NOMO-1 (cell line): ENCODE data around the gene TADA1.
"Not testable (repeated sequence)": the region's sequence is repeated elsewhere in the genome, so short reads cannot be mapped to it uniquely, and the experiment has no call there.

ENCODE experiments used
- DNase-seq, 2 experiments: peaks; one replicate each; lab custom pipeline; 2025; ENCODE audit not compliant: unreplicated experiment in 2 of 2; lab: John Stamatoyannopoulos, UW

Gene TADA1

DNA sequence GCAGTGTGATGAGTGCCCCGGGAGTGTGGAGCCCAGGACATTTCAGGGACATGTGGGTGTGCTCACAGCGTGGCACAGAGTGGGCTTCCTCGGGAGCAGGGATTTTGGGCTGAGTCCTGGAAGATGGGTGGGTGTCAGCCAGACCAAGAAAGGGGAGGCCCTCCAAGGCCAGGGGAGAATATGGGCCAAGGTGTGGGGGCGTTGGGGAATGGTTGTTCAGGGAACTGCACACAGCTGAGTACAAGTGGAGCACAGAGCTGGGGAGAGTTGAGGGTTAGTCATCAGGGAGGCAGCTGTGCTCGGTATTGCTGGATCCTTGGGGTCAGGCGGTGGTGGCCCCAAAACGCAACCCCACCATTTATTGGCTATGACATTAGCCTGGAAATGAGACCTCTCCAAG, 31.3 kb downstream of the TADA1 start:
- DNase-seq: no peak

DNA sequence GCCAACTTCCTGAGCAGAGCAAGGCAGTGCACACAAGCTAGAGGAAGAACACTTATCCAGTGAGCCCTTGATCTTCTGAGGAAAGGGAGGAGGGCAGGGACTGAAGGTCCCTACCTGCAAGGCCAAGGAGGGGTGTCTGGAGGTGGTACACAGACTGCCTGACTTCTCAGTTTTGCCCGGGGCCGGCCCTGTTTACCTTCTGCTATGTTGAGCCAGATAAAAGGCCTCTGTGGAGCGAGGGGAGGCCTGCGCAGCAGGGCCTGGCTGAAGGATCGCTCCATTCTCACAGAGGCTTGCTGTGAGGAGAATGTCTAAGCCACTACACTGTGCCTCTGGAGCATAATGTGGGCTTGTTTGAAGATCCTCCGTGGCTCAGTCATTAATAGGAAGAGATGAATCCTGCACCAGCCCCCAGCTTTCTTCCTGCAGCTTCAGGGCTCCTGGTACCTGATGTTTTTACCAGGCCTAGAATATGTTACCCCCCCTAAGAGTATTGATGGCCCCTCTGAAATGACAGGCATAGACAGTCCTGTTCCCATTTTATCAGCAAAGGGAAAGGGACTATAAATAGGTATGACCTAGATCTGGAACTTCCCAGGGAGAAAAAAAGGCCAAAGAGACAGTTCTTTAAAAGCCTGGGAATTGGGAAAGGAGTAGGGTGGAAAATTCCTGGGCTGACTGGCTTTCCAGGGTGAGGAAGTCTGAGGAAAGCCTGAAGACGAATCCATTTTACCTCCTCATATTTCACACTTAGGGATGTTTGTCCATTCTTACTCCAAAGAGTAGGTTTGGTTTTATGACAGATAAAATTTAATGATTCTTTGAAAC, 32.1 kb downstream of the TADA1 start:
- no peak for DNase-seq

DNA sequence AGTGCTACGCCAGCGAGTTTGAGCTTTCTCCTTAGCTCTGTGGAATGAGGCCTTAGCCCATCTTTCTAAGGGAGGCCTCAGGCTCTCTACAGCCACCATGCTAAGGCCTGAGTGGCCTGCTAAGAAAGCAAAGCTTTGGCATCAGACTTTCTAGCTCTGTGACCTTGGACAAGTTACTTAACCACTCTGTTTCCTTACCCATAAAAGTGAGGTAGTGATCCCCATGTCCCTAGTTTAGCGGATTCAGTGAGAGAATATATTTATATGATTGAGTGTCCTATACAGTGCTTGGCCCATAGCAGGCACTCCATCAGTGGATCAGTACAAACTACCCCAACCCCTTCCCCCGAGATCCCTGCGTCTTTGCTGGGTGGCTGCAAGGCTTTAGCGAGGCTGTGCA, 32.7 kb downstream of the TADA1 start:
- no peak for DNase-seq

DNA sequence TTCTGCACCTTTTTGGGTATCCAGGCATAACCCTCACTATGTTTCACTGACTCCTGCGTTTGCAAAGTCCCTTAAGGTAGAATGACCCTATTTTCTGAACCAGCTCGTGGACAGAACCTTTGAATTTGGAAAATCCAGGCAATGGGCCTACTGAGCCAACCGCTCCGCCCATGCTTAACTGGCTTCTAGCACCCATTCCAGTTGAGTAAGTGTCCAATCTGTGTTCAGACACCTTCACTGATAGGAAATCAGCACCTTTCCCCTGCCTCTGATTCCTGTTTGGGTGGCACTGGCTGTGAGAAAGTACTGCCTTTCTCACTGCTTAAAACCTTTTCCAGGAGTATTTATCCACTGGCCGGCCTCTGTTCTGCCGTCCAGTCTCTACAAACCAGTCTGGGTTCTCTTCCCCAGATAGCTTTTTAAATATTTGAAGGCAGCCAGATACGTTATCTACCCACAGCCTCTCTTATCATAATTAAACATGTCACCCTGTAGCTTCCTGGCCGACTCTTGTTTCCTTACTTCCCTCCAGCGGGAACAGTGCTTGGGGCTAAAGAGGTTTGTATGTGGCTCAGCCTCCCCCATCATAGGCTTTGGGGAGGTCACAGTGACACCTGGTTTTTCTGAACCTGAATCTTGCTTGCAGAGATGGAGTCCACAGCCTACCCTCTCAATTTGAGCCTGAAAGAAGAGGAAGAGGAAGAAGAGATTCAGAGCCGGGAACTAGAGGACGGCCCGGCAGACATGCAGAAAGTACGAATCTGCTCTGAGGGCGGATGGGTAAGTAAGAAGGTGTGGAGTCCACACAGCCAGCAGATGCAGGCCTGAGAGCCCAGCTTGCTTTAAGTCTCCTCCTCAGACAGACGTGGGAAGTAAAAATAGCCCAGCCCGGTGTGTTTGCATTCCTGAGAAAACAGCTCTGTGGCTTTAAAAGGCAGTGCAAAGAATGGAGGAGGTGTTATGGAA, 35.5 kb downstream of the TADA1 start:
- peak; percentile 19 to 32 for DNase-seq

DNA sequence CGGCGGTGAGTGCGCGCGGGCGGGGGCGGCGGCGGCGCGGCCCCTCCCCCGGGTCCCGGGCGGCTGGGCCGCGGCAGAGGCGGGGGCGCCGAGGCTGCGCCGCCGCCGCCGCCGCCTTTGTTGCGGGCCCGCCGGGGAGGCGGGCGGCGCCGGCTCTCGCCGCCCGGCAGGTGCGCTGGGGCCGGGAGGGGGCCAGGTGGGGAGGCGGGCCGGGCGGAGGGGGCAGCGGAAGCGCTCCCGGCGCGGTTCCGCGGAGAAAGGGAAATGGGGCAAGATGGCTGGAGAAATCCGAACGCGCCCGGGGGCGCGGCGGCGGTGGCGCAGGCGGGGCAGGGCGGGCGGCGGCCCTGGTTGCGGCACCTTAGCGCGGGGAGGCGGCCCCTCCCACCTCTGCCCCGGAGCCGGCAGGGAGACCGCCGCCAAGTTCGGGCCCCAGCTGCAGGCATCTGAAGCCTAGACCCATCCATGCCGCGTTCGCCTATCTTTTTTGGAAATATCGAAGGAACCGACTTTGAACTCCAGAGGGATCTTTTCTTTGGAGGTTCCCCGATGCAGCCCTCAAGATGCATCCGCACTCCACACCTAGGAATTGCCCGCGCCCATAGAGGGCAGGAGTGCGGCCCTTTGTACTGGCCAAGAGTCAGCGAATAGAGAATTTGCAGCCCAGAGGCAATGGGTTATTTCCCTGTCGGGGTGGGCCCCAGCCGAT, 36.3 kb downstream of the TADA1 start:
- DNase-seq: peak; percentile 30 to 52

DNA sequence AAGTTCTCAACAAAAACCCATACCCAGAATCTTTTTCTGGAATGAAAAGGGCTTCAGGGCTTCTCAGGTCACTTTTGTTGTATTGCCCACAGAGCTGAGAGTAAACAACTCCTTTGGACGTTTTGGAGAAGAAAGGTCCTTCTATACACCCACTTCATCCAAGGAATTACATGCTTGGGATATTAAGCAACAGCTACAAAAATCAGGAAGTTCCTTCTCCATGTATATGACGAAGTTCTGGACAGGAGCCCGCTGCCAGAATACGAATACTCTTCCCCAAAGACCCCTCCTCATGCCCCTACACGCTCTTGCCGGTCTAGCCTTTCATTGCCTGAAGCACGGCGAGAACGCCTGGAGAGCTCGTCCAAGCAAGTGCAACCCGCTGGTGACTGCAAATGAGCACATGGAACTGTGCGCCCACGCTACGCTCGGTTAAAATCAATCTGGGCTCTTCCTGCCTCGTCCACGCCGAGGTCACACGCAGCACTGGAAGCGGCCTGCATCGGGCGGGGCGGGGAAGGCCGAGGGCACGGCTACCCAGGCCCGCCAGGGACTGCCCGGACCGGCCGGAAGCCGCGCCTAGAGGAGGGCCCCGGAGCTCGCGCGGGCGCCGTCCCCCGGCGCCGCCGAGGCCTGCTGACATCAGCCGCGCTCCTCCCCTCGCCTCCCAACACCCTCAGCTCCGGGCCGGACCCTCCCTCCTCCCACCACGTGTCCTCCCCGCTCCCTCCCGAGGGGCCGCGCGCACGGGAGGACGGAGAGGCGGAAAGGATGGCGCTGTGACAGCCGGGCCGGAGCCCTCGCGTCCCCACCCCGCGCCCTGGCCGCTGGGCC, 37.1 kb downstream of the TADA1 start, which contains the start of gene POGK:
TSS of gene POGK (plus strand) at position 710 of the 834 bp plus-strand sequence. CDS start 1,482 bp downstream, outside the sequence.
- peak; percentile 81 to 90 for DNase-seq

DNA sequence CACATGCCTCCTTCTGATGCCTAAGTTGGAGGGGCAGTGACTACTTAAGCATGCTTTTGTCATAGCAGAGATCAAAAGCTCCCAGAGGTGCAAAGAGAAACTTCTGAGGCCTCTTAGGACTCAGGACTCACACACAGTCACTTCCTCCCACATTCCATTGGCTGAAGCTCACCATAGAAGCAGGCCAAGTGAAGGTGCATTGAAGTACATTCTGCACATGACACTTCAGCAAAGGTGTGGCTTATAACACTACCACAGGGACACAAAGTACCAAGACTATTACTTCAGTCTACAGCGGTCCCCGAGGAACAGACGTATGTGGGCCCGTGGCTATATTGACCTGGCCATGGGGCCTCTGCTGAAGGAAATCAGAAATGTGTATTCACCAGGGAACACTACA, 39.3 kb downstream of the TADA1 start:
- DNase-seq: no peak

DNA sequence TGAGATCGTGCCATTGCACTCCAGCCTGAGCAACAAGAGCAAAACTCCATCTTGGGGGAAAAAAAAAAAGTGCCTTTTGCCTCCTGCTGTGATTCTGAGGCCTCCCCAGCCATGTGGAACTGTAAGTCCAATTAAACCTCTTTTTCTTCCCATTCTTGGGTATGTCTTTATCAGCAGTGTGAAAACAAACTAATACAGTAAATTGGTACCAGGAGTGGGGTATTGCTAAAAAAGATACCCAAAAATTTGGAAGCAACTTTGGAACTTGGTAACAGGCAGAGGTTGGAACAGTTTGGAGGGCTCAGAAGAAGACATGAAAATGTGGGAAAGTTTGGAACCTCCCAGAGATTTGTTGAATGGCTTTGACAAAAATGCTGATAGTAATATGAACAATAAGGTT, 46.3 kb downstream of the TADA1 start:
- not testable (repeated sequence) for DNase-seq

DNA sequence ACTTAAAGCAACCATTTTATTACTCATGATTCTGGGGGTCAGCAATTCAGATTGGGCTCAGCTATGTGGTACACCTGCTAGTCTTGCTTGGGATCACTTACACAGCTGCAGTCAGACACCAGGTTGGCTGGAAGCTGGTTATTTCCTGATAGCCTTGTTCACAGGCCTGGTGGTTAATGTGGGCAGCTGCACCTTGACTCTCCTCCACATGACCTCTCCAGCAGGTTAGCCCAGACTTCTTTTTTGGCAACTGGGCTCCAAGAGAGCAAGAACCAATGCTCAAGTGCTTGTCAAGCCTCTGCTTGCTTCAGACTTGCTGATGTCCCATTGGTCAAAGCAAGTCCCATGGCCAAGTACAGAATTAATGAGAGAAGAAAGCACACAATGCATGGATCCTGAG, 48.6 kb downstream of the TADA1 start:
- DNase-seq: no peak

DNA sequence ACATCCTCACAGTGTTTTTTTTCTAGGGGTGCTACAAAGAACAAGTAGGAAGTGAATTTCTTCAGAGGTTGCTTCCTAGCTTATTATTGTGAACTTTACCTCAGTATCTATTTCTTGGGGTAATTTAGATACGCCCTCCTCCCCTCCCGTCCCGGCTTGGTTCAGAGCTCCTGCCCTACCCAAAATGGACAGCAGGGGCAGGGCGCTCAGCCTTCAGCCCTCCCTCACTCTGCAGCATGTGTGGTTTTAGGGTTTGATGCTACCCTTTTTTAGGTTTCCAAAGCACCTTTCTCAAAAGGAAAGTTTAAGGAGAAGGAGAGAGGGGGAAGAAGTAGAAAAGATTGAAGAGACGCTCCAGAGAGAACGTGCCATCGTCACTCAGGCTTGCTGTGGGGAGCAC, 53.7 kb downstream of the TADA1 start:
- no peak for DNase-seq

DNA sequence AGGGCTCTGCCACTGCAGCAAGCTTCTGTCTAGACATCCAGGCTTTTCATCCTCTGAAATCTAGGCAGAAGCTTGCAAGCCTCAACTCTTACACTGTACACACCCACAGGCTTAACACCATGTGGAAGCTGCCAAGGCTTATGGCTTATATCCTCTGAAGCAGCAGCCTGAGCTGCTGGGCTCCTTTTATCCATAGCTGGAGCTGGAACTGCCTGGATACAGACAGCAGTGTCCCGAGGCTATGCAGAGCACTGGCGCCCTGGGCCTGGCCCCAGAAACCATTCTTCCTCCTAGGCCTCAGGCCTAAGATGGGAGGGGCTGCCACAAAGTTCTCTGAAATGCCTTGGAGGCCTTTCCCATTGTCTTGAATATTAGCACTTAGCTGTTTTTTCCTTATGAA, 56.1 kb downstream of the TADA1 start:
- DNase-seq: no peak

DNA sequence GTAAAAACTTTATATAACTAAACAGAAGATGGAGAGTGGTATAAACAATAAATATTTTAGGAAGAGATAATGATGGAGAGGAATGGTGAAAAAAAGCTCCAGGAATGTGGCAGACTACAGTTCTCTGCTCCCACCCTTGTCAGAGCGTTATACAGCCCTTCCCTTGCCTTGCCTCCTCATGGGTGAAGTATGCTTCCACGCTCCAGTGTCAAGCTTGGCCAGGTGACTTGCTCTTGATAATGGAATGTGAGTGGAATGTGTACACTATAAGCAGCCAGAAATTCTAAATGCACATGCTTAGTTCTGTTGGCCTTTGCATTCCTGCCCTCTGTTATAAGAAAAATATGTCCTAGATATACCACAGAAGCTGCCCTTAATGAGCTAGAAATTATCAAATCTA, 61.5 kb downstream of the TADA1 start:
- no peak for DNase-seq

DNA sequence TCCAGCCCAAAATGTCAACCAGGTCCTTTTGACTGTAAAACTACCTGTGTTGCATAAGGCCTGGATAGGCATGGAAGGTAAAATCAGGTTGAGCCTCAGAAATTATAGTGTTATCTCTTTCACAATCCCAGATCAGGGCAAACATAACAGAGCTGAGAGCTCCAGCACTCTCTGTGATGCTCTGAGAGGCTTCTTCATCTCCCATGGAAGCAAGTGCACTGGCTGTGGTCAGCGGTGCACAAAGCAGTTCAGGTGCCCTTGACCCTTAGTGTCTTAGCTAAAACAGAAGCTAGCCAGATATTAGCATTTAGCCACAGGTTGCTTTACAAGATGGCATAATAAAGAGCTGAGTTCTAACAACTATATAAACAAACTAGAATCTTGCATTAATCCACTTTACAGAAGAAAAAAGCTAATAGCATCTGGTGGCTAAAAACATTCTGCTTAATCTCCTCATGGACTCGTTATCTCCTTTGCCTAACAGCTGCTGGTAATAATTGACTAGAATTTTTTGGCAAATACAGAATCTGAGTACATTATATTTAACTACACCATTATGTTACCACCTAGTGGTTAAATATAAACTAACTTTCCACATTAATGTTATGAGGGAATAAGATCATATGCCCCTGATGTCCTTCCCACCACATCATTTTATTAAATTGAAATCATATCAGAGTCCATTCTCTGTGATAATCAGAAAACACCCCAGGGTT, 62.4 kb downstream of the TADA1 start:
- no peak for DNase-seq

DNA sequence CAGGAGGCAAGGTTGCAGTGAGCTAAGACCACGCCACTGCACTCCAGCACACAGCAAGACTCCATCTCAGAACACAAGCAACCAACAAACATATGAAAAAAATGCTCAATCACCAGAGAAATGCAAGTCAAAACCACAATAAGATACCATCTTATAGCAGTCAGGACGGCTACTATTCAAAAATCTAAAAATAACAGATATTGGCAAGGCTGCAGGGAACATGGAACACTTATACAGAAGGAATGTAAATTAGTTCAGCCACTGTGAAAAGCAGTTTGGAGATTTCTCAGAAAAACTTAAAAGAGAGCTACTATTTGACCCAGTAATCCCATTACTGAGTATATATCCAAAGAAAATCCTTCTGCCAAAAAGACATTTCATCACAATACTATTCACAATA, 64.4 kb downstream of the TADA1 start:
- no peak for DNase-seq

DNA sequence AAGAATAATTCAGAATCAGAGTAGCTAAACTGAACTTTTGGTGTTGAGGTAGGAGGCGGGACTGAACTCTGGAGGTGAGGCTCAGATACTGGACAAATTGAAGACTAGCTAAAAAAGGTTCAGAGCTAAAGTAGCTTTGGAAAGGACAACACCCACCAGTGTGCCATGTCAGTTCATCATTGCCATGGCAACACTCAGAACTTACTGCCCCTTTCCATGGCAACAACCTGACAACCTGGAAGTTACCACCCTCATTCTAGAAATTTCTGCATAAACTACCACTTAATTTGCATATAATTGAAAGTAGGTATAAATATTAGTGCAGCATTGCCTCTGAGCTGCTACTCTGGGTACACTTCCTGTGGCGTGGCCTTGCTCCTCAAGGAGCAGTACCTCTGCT, 67.1 kb downstream of the TADA1 start:
- no peak for DNase-seq
